Subcutaneous preadipocyte (primary cell): ENCODE measurements around the gene NLRP11. TPM values are rescaled to one million over a fixed set of nuclear protein-coding genes. Genes with fewer than 3 reads are reported as not detected.

Experiments
- total RNA-seq: library from RNA; depleted of rRNA; stranded (reverse); fragments of >200 nt; gene quantifications from 2 replicates; pipeline ENCODE4 v1.2.3, GENCODE V29; 2012

Gene NLRP11
- total RNA-seq = not detected in 2 replicates

DNA sequence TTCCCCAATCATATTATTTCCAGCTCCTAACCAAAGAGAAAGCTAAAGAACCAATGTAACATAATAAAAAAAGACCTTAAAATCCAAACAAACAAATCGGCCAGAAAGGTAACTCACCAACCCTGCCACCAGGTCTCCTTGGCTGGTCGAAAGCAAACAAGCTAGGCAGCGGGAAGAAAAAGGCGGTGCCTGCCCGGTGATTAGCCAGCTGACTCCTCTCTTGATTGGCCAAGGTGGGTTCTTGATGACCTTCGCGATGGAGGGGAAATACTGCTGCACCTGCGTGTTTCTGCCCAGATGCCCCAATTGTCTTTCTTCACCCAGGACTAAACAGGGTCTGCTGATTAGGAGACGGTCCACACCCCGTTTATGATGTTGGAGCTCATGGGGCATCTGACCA, at the start of gene NLRP11:
Gene NLRP11, minus strand, starts transcription at position 154 of the 400 bp plus-strand sequence. CDS start 13,825 bp downstream, outside the sequence.

DNA sequence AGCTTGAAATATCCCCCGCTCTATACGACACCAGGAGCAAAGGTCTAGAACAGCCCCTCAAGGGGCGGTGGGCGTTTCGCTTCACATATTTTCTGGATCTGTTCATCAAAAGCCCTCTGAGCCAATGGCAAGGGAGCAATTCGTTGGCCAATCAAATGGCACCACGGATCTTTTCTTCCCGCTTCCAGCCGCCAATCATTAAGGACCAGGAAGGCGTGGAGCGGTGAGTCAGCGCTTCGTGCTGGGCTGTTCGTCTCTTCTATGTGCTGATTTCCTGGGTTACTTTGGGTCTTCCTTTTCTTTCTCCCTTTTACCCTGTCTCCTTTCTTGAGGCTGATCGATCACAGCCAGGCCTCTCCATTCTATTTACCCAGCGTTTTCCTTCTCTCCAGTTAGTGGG, 4.5 kb upstream of the NLRP11 start, which contains the start of gene NLRP4:
Gene NLRP4, plus strand, starts transcription at position 201 of the 400 bp plus-strand sequence. CDS start 15,541 bp downstream, outside the sequence.

DNA sequence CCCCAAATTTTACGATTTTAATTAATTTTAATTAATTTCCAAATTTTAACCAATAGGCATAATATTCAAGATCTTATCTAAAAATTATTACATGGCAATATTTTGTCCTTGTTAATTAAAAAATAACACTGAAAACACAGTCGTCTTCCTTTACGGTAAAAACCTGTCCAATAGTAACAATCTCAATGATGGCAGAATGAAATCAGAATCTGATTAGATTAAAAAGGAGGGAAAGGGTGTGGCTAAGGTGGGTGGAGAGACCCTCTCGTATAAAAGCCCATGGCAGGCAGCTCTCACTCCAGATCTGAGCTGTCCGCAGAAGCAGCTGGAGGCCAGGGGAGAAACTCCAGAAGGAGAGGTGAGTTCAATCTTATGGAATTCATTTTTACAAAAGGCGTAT, 63.0 kb downstream of the NLRP11 start, which contains the start of gene RFPL4AL1:
Gene RFPL4AL1, plus strand, starts transcription at position 301 of the 400 bp plus-strand sequence. CDS start 2,687 bp downstream, outside the sequence.

DNA sequence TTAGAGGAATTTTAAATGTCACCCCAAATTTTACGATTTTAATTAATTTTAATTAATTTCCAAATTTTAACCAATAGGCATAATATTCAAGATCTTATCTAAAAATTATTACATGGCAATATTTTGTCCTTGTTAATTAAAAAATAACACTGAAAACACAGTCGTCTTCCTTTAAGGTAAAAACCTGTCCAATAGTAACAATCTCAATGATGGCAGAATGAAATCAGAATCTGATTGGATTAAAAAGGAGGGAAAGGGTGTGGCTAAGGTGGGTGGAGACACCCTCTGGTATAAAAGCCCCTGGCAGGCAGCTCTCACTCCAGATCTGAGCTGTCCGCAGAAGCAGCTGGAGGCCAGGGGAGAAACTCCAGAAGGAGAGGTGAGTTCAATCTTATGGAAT, 73.0 kb downstream of the NLRP11 start, which contains the start of gene RFPL4A:
Gene RFPL4A, plus strand, starts transcription at position 301 of the 400 bp plus-strand sequence. CDS start 2,704 bp downstream, outside the sequence.

DNA sequence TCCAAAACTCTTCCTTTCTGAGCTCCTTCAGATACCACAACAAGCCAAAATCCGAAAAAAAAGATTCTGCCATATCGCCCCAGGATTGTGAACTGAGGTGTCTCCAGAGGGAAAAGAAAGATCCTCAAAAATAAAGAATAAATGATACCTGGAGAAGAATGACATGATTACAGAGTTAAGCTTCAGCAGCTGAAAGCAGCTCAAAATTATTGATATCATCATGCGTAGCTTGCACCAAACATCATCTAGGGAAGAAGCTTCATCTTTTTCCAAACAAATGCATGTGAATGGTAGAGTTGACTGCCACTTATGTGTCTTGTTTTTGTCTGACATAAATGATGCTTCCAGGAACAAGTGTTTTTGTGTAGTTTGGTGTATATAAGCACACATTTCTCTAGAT, 93.5 kb downstream of the NLRP11 start, which contains the start of gene NLRP9:
Gene NLRP9, minus strand, starts transcription at position 101 of the 400 bp plus-strand sequence. Its CDS starts 28 bp downstream, at position 73.

Other genes starting within 250 kb of the NLRP11 start
- gene FIZ1, start 232.5 kb downstream of the NLRP11 start, total RNA-seq = 4.0 and 4.3 TPM in 2 replicates
- gene ZNF524, start 231.7 kb downstream of the NLRP11 start, total RNA-seq = 11.9 and 12.5 TPM in 2 replicates
- 1.1 and 1.6 TPM in 2 replicates for gene ZNF865, start 226.4 kb downstream of the NLRP11 start, total RNA-seq
- 3.1 and 3.7 TPM in 2 replicates for gene ZNF784, start 207.4 kb downstream of the NLRP11 start, total RNA-seq
- gene ZNF580, start 191.0 kb downstream of the NLRP11 start, total RNA-seq = 3.7 and 5.9 TPM in 2 replicates
- gene ZNF581, start 188.3 kb downstream of the NLRP11 start, total RNA-seq = 20.3 and 31.6 TPM in 2 replicates
- 3.3 and 5.9 TPM in 2 replicates for gene CCDC106, start 183.8 kb downstream of the NLRP11 start, total RNA-seq
- 88.9 and 115 TPM in 2 replicates for gene U2AF2, start 177.0 kb downstream of the NLRP11 start, total RNA-seq
- gene EPN1, start 156.8 kb downstream of the NLRP11 start, total RNA-seq = 25.8 and 29.8 TPM in 2 replicates
- gene NLRP9, start 93.6 kb downstream of the NLRP11 start, total RNA-seq = not detected in 2 replicates
- gene RFPL4A, start 72.9 kb downstream of the NLRP11 start, total RNA-seq = not detected in 2 replicates
- gene RFPL4AL1, start 62.9 kb downstream of the NLRP11 start, total RNA-seq = not detected in 2 replicates
- gene NLRP4, start 4.5 kb upstream of the NLRP11 start, total RNA-seq = not detected in 2 replicates
- not detected in 2 replicates for gene NLRP13, start 100.3 kb upstream of the NLRP11 start, total RNA-seq
- not detected in 2 replicates for gene NLRP8, start 115.8 kb upstream of the NLRP11 start, total RNA-seq
- not detected in 2 replicates for gene NLRP5, start 154.8 kb upstream of the NLRP11 start, total RNA-seq